Stimulated activated CD8-positive, alpha-beta memory T cell treated with anti-CD3 and anti-CD28 coated beads, Interleukin-15, amount 100 ng/mL, for 4 hours (primary cell): ENCODE results near the gene CPEB2.

ENCODE experiments used
- DNase-seq, 2 donors: peaks; one replicate each; pipeline ENCODE4 v3.0.0-alpha.2; 2020; ENCODE audit warnings: low read depth in 2 of 2

Gene CPEB2

DNA sequence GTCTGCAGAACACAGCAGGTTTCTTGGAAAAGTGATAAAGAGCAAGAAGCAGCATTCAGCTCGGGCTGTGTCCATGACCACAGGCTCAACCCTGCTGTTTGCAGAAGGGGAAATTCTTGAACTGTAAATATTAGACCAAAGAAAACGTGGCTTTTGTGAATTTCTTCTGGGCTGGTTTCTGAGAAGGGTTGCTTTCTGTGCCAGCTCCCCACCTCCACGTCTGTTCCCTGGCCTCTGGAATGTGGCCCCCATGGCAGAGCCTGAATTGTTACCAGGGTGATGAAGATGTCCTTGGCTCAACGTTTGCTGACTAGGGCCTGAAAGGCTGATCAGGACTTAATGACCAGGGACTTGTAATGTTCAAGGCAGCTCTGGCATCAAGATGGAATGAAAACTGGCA, 116.0 kb downstream of the CPEB2 start:
- no peak for DNase-seq
